Skin of body (tissue), 2 donors: Measurements from ENCODE around the gene TXNDC11. TPM values are rescaled to one million over a fixed set of nuclear protein-coding genes. Genes with fewer than 3 reads are reported as not detected.

Source experiments
- DNase-seq: peaks from one replicate; lab custom pipeline; 2025; lab: John Stamatoyannopoulos, UW
- total RNA-seq: library from RNA; depleted of rRNA; stranded (reverse); fragments of >200 nt; gene quantifications from one replicate; pipeline ENCODE4 v1.2.3, GENCODE V29; 2014

TXNDC11 gene
- total RNA-seq, 1 donor from 2014 or later, result 22.9 TPM

- no peak for DNase-seq
Measured at GRCh38 chr16:11675561-11676511, 66.8 kb downstream of the TXNDC11 start.

- no peak for DNase-seq
Measured at GRCh38 chr16:11674818-11675560, 67.7 kb downstream of the TXNDC11 start.

- DNase-seq, result no peak
Measured at GRCh38 chr16:11674001-11674817, 68.4 kb downstream of the TXNDC11 start.

- DNase-seq, result no peak
Measured at GRCh38 chr16:11673091-11674000, 69.3 kb downstream of the TXNDC11 start.

- DNase-seq, result no peak
Measured at GRCh38 chr16:11672206-11673090, 70.2 kb downstream of the TXNDC11 start.

GRCh38 chr16:11671676-11672075, 71.0 kb downstream of the TXNDC11 start:
- DNase-seq, result no peak

GRCh38 chr16:11671271-11671670, 71.4 kb downstream of the TXNDC11 start:
- no peak for DNase-seq

GRCh38 chr16:11670171-11671131, 72.2 kb downstream of the TXNDC11 start:
- DNase-seq, result no peak

GRCh38 chr16:11669380-11670146, 73.1 kb downstream of the TXNDC11 start:
- no peak for DNase-seq

GRCh38 chr16:11668623-11669379, 73.9 kb downstream of the TXNDC11 start:
- no peak for DNase-seq

- peak; percentile 71 for DNase-seq
Measured at GRCh38 chr16:11667824-11668622, 74.6 kb downstream of the TXNDC11 start, which contains the start of gene SNN. Gene SNN, plus strand, starts transcription at chr16:11668455. Its CDS starts 7,605 bp downstream, at chr16:11676060.

GRCh38 chr16:11667221-11667823, 75.3 kb downstream of the TXNDC11 start:
- no peak for DNase-seq

- no peak for DNase-seq
Measured at GRCh38 chr16:11666103-11667055, 76.3 kb downstream of the TXNDC11 start.

- DNase-seq, result no peak
Measured at GRCh38 chr16:11665071-11665491, 77.6 kb downstream of the TXNDC11 start.
